ENCODE results near the gene OR10G3.
"Not testable (repeated sequence)": the region's sequence is repeated elsewhere in the genome, so short reads cannot be mapped to it uniquely, and the experiment has no call there.

OR10G3 gene

GRCh38 chr14:21579976-21580375, at the start of gene OR10G3:
Gene OR10G3, minus strand, starts transcription at chr14:21580076. Its CDS starts 9,332 bp downstream, at chr14:21570744.
- no peak for DNase-seq (ENCODE audit: low read depth in 2 of 2, low spot score in 1 of 2)

- no peak for DNase-seq (ENCODE audit: low read depth in 2 of 2, low spot score in 1 of 2)
Observed at GRCh38 chr14:21626491-21627230, 46.8 kb upstream of the OR10G3 start.

- DNase-seq (ENCODE audit: low read depth in 2 of 2, low spot score in 1 of 2): no peak
Observed at GRCh38 chr14:21617614-21618013, 37.7 kb upstream of the OR10G3 start.

GRCh38 chr14:21614240-21614639, 34.4 kb upstream of the OR10G3 start:
- DNase-seq (ENCODE audit: low read depth in 2 of 2, low spot score in 1 of 2): no peak

GRCh38 chr14:21612324-21612723, 32.4 kb upstream of the OR10G3 start:
- DNase-seq (ENCODE audit: low read depth in 2 of 2, low spot score in 1 of 2): no peak

- not testable (repeated sequence) for DNase-seq (ENCODE audit: low read depth in 2 of 2, low spot score in 1 of 2)
Observed at GRCh38 chr14:21602181-21602580, 22.3 kb upstream of the OR10G3 start.

- no peak for DNase-seq (ENCODE audit: low read depth in 2 of 2, low spot score in 1 of 2)
Observed at GRCh38 chr14:21589317-21589716, 9.4 kb upstream of the OR10G3 start.

- DNase-seq (ENCODE audit: low read depth in 2 of 2, low spot score in 1 of 2): no peak
Observed at GRCh38 chr14:21575661-21576060, 4.2 kb downstream of the OR10G3 start.

- DNase-seq (ENCODE audit: low read depth in 2 of 2, low spot score in 1 of 2): no peak
Observed at GRCh38 chr14:21572604-21573003, 7.3 kb downstream of the OR10G3 start.

- no peak for DNase-seq (ENCODE audit: low read depth in 2 of 2, low spot score in 1 of 2)
Observed at GRCh38 chr14:21558703-21559170, 21.1 kb downstream of the OR10G3 start.

GRCh38 chr14:21557084-21557901, 22.6 kb downstream of the OR10G3 start:
- DNase-seq (ENCODE audit: low read depth in 2 of 2, low spot score in 1 of 2): peak; percentile 40 to 70

- DNase-seq (ENCODE audit: low read depth in 2 of 2, low spot score in 1 of 2): no peak
Observed at GRCh38 chr14:21556378-21557083, 23.3 kb downstream of the OR10G3 start.

- DNase-seq (ENCODE audit: low read depth in 2 of 2, low spot score in 1 of 2): no peak
Observed at GRCh38 chr14:21553266-21553665, 26.6 kb downstream of the OR10G3 start.

GRCh38 chr14:21544588-21544987, 35.3 kb downstream of the OR10G3 start:
- DNase-seq (ENCODE audit: low read depth in 2 of 2, low spot score in 1 of 2): not testable (repeated sequence)

- no peak for DNase-seq (ENCODE audit: low read depth in 2 of 2, low spot score in 1 of 2)
Observed at GRCh38 chr14:21543963-21544362, 35.9 kb downstream of the OR10G3 start.

GRCh38 chr14:21543521-21543960, 36.3 kb downstream of the OR10G3 start:
- DNase-seq (ENCODE audit: low read depth in 2 of 2, low spot score in 1 of 2): no peak

- DNase-seq (ENCODE audit: low read depth in 2 of 2, low spot score in 1 of 2): no peak
Observed at GRCh38 chr14:21541413-21542074, 38.3 kb downstream of the OR10G3 start.

- DNase-seq (ENCODE audit: low read depth in 2 of 2, low spot score in 1 of 2): no peak
Observed at GRCh38 chr14:21539189-21539940, 40.5 kb downstream of the OR10G3 start.

- no peak for DNase-seq (ENCODE audit: low read depth in 2 of 2, low spot score in 1 of 2)
Observed at GRCh38 chr14:21537090-21537424, 42.8 kb downstream of the OR10G3 start.

GRCh38 chr14:21536418-21537089, 43.3 kb downstream of the OR10G3 start:
- DNase-seq (ENCODE audit: low read depth in 2 of 2, low spot score in 1 of 2): no peak

Data from stimulated activated CD8-positive, alpha-beta memory T cell treated with anti-CD3 and anti-CD28 coated beads, Interleukin-4, amount 100 ng/mL, for 4 hours (primary cell).